ENCODE measurements around the gene AMPD1. TPM values are rescaled to one million over a fixed set of nuclear protein-coding genes. Genes with fewer than 3 reads are reported as not detected.

The AMPD1 gene
- total RNA-seq, 1 donor from 2014 or later = not detected

- no peak for DNase-seq (ENCODE audit: low read depth)
- Histone ChIP-seq H3K36me3 (ENCODE audit: control insufficient read depth, insufficient read depth, low read length) (no peaks in the 10 kb centered on the region), H3K4me3 (ENCODE audit: low read depth, low read length) (no peak overlapping the region), H3K27me3 (ENCODE audit: control insufficient read depth, insufficient read depth, low read length) (no peaks in the 10 kb centered on the region)
- no peak for TF ChIP-seq CTCF (IDR thresholded peaks at IDR 0.05; ENCODE audit: insufficient read depth, low read length, poor library complexity, severe bottlenecking)
Measured at GRCh38 chr1:114627107-114627506, 68.2 kb downstream of the AMPD1 start.

- DNase-seq (ENCODE audit: low read depth) = no peak
- H3K36me3 ChIP-seq (ENCODE audit: control insufficient read depth, insufficient read depth, low read length) = no peaks in the 10 kb centered on the region
- TF ChIP-seq CTCF (IDR thresholded peaks at IDR 0.05; ENCODE audit: insufficient read depth, low read length, poor library complexity, severe bottlenecking) = no peak
- no peak overlapping the region for H3K4me3 ChIP-seq (ENCODE audit: low read depth, low read length)
- no peaks in the 10 kb centered on the region for H3K27me3 ChIP-seq (ENCODE audit: control insufficient read depth, insufficient read depth, low read length)
Measured at GRCh38 chr1:114623364-114623763, 72.0 kb downstream of the AMPD1 start.

Other genes starting within 250 kb of the AMPD1 start
- gene TRIM33, start 184.3 kb downstream of the AMPD1 start, total RNA-seq = 29.1 and 33.3 TPM in 2 replicates
- 58.1 and 58.4 TPM in 2 replicates for gene BCAS2, start 113.9 kb downstream of the AMPD1 start, total RNA-seq
- gene DENND2C, start 25.5 kb downstream of the AMPD1 start, total RNA-seq = 0.84 and 1.3 TPM in 2 replicates
- 74.3 and 85.1 TPM in 2 replicates for gene NRAS, start 21.2 kb upstream of the AMPD1 start, total RNA-seq
- gene CSDE1, start 62.4 kb upstream of the AMPD1 start, total RNA-seq = 654 and 1,426 TPM in 2 replicates
- gene SIKE1, start 85.1 kb upstream of the AMPD1 start, total RNA-seq = 40.1 and 51.6 TPM in 2 replicates
- gene SYCP1, start 159.3 kb upstream of the AMPD1 start, total RNA-seq = 0.07 and 0.17 TPM in 2 replicates

Measured in kidney epithelial cell (primary cell).